ENCODE data around the gene C10orf95.

The C10orf95 gene

GRCh38 chr10:102433619-102434046 lies 17.7 kb downstream of the C10orf95 start:
- DNase-seq, result no peak

- DNase-seq, result peak; percentile 95
Measured at GRCh38 chr10:102432162-102432950, 19.0 kb downstream of the C10orf95 start, which contains the start of gene CUEDC2. CUEDC2 (minus strand) TSS chr10:102432574; CDS start chr10:102425188, 7,386 bp downstream.

DNA sequence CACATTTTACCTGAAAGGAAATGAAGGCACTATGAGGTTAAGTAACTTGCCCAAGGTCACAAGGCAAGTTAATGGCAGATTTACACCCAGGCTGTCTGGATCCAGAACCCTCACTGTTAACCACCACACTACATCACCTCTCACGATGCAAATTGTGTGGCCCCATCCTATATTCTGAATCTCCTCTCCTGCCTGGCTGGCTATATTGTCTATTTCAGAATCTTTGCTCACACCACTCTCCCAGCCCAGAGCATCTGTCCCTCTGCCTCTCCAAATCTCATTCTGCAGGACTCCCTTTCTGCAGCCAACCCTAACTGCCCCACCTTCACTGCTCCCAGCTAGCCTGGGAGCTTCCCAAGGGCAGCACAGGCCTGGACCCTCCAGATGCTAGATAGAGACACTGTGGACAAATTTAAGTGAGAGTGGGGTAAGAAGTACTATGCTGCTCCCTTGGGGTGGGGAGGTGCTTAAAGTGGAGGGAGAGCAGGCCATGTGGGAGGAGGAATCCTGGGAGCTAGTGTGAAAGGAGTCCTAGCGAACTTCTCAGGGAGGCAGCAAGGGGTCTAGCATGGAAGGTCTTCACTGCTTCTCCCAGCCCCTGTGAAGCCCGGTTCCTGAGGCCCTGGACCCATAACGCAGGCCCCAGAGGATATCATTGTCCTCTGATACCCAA lies 19.8 kb downstream of the C10orf95 start:
- peak; percentile 42 for DNase-seq

- DNase-seq, result no peak
Measured at GRCh38 chr10:102429468-102429867, 21.9 kb downstream of the C10orf95 start.

GRCh38 chr10:102426803-102427287 lies 24.5 kb downstream of the C10orf95 start:
- no peak for DNase-seq

GRCh38 chr10:102425444-102425843 lies 25.9 kb downstream of the C10orf95 start:
- no peak for DNase-seq

DNA sequence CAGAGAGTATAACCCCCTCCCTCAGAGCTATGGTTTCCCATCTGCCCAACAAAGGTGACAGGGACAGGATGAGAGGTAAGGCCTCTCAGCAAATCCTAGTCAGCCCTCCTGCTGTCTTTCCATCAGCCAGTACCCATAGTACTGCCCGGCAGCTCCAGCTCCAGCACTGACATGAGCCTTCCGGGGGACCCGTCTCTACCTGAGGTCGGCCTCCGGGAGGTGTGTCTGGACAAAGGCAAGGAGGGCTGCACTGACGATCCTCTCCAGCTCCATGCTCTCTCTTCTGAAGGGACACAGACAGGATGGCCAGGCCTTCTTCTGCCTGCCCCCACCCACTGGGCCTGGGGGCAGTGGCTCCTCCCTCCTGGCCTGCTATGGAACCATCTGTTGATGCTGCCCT lies 26.4 kb downstream of the C10orf95 start:
- no peak for DNase-seq

DNA sequence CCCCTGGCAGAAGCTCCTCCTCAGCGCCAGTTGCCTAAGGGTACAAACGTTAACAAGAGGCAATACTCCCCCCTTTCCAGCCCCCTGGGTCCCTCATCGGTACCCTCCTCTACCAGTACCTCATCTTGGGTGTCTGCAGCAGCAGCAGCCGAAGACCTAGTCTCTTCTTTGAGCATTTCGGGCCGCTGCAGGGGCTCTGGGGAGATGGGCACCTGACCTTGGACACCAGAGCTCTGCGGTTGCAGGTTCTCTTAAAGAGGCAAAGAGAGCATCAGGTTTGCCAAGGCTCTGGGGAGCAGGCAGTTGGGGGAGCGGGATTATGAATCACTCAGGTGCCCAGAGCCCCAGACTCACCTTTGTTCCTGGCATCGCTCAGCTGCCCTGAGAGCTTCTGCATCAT lies 27.2 kb downstream of the C10orf95 start:
- DNase-seq, result no peak

DNA sequence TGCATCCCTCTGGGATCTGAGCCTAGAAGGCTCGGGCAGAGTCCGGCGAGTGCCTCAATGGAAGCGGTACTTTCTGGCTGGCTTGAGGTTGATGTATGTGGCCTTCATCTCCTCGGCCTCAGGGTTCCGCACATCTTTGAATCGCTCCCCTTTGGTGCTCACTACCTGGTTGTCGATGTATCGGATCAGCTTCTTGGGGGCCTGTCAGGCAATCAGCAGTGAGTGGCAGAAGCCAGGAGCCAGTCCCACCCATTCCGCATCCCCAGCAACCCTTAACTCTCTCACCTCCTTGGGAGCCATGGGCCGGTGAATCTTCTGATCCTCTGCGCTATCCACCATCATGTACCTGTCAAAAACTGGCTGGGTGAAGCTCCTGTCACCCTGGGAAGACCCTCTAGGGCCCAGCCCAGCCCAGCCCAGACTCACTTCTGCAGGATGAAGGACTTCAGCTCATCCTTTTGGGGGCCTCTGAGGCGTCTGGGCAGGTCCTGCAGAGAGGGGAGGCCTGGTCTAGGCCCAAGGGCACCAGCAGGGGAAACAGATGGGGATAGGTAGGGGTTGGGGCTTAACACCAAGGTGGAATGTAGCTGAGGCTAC lies 27.9 kb downstream of the C10orf95 start:
- DNase-seq, result no peak

DNA sequence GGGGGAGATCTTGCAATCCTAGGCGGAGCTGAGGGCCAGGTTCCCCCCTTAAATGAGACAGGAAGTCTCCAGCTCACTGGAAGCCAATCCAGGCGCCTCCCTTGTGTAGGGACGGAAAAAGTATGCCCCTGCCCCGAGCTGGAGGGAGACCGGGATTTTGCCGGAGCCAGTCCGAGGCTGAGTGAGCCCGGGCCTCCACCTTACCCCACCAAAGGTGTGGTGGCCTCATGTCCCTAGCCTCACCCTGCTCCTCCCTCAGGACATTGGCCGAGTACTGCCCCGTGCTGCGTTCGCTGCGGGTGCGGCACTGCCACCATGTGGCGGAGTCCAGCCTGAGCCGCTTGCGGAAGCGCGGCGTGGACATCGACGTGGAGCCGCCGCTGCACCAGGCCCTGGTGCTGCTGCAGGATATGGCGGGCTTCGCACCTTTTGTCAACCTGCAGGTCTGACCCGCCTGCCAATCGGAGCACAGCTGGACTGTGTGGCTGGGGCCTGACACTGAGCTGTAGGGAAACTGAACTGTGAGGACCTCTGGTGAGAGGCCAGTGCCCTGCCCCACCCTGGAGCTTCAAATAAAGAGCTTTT lies 28.7 kb downstream of the C10orf95 start:
- DNase-seq, result no peak

DNA sequence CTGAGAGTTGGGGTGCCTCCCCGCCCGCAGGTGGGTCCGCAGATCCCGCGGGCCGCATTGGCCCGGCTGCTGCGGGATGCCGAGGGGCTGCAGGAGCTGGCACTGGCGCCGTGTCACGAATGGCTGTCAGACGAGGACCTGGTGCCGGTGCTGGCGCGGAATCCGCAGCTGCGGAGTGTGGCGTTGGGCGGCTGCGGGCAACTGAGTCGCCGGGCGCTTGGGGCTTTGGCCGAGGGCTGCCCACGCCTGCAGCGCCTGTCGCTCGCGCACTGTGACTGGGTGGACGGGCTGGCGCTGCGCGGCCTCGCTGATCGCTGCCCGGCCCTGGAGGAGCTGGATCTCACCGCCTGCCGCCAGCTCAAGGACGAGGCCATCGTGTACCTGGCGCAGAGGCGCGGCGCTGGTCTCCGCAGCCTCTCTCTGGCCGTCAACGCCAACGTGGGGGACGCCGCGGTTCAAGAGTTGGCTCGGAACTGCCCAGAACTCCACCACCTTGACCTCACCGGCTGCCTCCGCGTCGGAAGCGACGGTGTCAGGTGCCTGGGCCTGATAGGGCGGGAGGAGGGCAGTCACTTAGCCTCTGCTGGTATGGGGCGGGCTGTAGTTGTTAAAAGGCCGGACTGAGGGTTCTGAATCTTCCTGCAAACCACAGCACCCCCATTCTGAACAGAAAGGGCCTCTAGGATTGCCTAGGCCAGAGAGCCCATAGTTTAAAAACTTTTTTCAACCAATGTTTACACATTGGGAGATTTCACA lies 29.4 kb downstream of the C10orf95 start:
- DNase-seq, result no peak

GRCh38 chr10:102421507-102421756 lies 29.9 kb downstream of the C10orf95 start:
- no peak for DNase-seq

GRCh38 chr10:102420714-102421506 lies 30.4 kb downstream of the C10orf95 start, which contains the start of gene FBXL15:
FBXL15 (plus strand) TSS chr10:102420836; CDS start chr10:102421130, 294 bp downstream.
- DNase-seq, result peak; percentile 94

- peak; percentile 59 for DNase-seq
Measured at GRCh38 chr10:102420181-102420713, 31.1 kb downstream of the C10orf95 start.

DNA sequence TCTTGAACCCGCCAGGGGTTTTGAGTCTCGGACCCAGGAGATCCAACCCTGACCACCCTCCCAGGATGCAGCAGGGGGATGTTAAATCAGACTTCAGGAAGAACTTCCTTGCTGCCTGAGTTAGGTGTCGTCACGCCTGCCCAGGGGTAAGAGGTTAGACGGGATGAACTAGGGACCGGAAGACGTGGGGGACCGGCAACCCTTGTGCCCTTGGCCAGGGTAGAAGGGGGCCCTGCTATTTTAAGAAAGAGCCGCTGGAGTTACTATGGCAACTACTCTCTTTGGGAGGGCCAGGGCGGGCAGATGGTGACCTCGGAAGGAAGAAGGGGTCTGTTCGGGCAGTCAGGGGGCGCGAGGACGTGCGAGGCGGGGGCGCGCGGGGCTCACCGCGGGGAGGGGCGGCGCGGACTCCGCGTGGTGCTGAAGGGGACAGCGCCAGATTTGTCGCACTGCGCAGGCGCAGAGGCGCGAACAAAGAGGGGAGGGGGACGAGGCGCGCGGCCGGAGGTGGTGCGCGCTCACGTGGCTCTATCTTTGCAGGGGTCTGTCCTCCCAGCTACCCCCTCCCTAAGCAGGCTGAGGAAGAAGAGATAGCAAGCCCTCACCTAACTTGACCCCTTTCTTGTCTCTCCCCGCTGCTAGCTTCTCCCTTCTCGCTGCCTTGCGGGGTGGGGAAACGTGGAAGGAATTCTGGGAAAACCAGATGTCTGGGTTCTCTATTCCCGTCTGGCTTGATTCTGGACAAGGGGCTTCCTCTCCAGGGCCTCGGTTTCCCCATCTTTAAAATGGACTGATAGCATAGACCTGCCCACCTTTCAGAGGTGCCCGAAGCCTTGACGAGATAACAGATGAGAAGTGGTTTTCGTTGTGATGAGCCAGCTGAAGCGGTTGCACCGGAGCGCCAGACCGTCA lies 31.8 kb downstream of the C10orf95 start:
- peak; percentile 91 for DNase-seq

- peak; percentile 91 for DNase-seq
Measured at GRCh38 chr10:102418622-102419268, 32.6 kb downstream of the C10orf95 start, which contains the start of gene PSD. PSD (minus strand) TSS chr10:102418785; CDS start chr10:102417038, 1,747 bp downstream.

GRCh38 chr10:102416695-102417094 lies 34.6 kb downstream of the C10orf95 start:
- DNase-seq, result no peak

GRCh38 chr10:102416283-102416682 lies 35.1 kb downstream of the C10orf95 start:
- DNase-seq, result no peak

DNA sequence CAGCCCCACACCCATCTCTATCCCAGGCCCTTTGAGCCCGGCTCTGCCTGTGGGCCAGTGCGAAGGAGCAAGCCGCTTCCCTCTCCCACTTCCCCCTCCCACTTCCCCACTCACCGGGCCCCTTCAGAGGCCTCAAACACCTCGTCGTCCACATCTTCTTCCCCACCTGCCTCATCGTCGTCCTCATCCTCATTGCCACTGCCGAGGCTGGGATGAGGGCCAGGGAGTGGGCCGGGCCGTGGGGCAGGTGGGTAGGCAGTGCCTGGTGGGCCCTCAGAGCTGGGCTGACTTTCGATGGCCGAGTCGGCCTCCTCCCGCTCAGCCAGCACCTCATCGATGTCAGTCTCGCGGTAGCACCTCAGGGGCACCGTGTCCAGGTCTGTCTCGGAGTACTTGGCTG lies 36.6 kb downstream of the C10orf95 start:
- DNase-seq, result no peak

Data from NCI-H69 (cell line).